DND-41 (cell line): Measurements from ENCODE around the gene PCDHGA11.
"Not testable (repeated sequence)": the region's sequence is repeated elsewhere in the genome, so short reads cannot be mapped to it uniquely, and the experiment has no call there.

Experiments used
- ATAC-seq: fragments of 200-7000 bp; cut with Tn5 transposase; 3 replicates; pipeline ENCODE4 v1.9.1; 2021; ENCODE audit warnings: low read depth; ENCODE audit not compliant: insufficient read depth
- DNase-seq: peaks from one replicate; pipeline ENCODE4 v3.0.0-alpha.2; 2020
- H2AFZ ChIP-seq: 2 replicates; pipeline ENCODE4 v1.6.0; 2012; ENCODE audit warnings: low read depth, low read length
- H3K27ac ChIP-seq: 2 replicates; pipeline ENCODE4 v1.5.1; 2012; ENCODE audit warnings: low read length, inconsistent platforms
- H3K27me3 ChIP-seq: fragments of 200-600 bp; sonication (generic); 2 replicates; pipeline ENCODE4 v1.6.0; 2012; ENCODE audit warnings: low read length, mild to moderate bottlenecking, inconsistent platforms; ENCODE audit not compliant: insufficient read depth, poor library complexity
- H3K36me3 ChIP-seq: 2 replicates; pipeline ENCODE4 v1.5.1; 2012; ENCODE audit warnings: low read length, inconsistent platforms; ENCODE audit not compliant: insufficient read depth
- H3K4me1 ChIP-seq: 2 replicates; pipeline ENCODE4 v1.5.1; 2012; ENCODE audit warnings: mild to moderate bottlenecking, low read length; ENCODE audit not compliant: insufficient read depth
- H3K4me2 ChIP-seq: 2 replicates; pipeline ENCODE4 v1.6.0; 2012; ENCODE audit warnings: mild to moderate bottlenecking, moderate library complexity, low read length, inconsistent platforms; ENCODE audit not compliant: insufficient read depth
- H3K4me3 ChIP-seq, 2 experiments: fragments of 200-600 bp in 1 of 2; shearing (Covaris generic) in 1 of 2; 2 replicates each; pipeline ENCODE4 v1.5.1; 2012 to 2016; ENCODE audit warnings: inconsistent platforms in 2 of 2, low read length in 2 of 2, mild to moderate bottlenecking in 2 of 2, low read depth in 1 of 2, moderate library complexity in 1 of 2
- H3K79me2 ChIP-seq: 2 replicates; pipeline ENCODE4 v1.6.0; 2012; ENCODE audit warnings: low read length, inconsistent platforms; ENCODE audit not compliant: insufficient read depth
- H3K9ac ChIP-seq: 2 replicates; pipeline ENCODE4 v1.6.0; 2012; ENCODE audit warnings: low read depth, mild to moderate bottlenecking, inconsistent platforms, low read length, moderate library complexity
- H3K9me3 ChIP-seq: 2 replicates; pipeline ENCODE4 v1.5.1; 2012; ENCODE audit warnings: low read length, moderate library complexity, mild to moderate bottlenecking, inconsistent platforms; ENCODE audit not compliant: insufficient read depth, severe bottlenecking
- H4K20me1 ChIP-seq: 2 replicates; pipeline ENCODE4 v1.6.0; 2012; ENCODE audit warnings: low read length; ENCODE audit not compliant: insufficient read depth
- EZH2 ChIP-seq: IDR thresholded peaks from 3 replicates; pipeline ENCODE4 v1.6.1; 2012; ENCODE audit warnings: borderline replicate concordance, low read depth, mild to moderate bottlenecking, moderate library complexity, low read length, inconsistent platforms; ENCODE audit not compliant: severe bottlenecking
- TF ChIP-seq, protein P1 (sequence below): IDR thresholded peaks from 2 replicates; pipeline ENCODE4 v1.5.1; 2012; ENCODE audit warnings: borderline replicate concordance, low read length, moderate library complexity, mild to moderate bottlenecking; ENCODE audit not compliant: poor library complexity, severe bottlenecking; ENCODE audit errors: extremely low read depth

PCDHGA11 gene

DNA sequence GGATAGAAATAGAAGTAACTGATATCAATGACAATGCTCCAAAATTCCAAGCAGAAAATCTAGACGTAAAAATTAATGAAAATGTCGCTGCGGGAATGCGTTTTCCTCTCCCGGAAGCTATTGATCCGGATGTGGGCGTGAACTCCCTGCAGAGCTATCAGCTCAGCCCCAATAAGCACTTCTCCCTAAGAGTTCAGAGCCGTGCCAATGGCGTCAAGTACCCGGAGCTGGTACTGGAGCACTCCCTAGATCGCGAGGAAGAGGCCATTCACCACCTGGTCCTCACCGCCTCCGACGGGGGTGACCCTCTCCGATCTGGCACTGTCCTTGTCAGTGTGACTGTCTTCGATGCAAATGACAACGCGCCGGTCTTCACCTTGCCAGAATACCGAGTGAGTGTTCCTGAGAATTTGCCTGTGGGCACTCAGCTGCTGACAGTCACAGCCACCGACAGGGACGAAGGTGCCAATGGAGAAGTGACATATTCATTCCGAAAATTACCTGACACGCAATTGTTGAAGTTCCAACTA lies 7.2 kb upstream of the PCDHGA11 start:
- no peaks in the 10 kb centered on the region for H3K4me1 ChIP-seq
- no peaks in the 10 kb centered on the region for H4K20me1 ChIP-seq
- ATAC-seq, result no peak
- H3K9me3 ChIP-seq, result no peaks in the 10 kb centered on the region
- no peak overlapping the region for H3K9ac ChIP-seq
- no peak overlapping the region for H3K4me2 ChIP-seq
- H2AFZ ChIP-seq, result no peak overlapping the region
- no peak overlapping the region for H3K4me3 ChIP-seq
- no peaks in the 10 kb centered on the region for H3K36me3 ChIP-seq
- no peak overlapping the region for H3K27ac ChIP-seq
- DNase-seq, result no peak
- no peaks in the 10 kb centered on the region for H3K27me3 ChIP-seq
- TF ChIP-seq EZH2, result no peak
- TF ChIP-seq, protein P1, sequence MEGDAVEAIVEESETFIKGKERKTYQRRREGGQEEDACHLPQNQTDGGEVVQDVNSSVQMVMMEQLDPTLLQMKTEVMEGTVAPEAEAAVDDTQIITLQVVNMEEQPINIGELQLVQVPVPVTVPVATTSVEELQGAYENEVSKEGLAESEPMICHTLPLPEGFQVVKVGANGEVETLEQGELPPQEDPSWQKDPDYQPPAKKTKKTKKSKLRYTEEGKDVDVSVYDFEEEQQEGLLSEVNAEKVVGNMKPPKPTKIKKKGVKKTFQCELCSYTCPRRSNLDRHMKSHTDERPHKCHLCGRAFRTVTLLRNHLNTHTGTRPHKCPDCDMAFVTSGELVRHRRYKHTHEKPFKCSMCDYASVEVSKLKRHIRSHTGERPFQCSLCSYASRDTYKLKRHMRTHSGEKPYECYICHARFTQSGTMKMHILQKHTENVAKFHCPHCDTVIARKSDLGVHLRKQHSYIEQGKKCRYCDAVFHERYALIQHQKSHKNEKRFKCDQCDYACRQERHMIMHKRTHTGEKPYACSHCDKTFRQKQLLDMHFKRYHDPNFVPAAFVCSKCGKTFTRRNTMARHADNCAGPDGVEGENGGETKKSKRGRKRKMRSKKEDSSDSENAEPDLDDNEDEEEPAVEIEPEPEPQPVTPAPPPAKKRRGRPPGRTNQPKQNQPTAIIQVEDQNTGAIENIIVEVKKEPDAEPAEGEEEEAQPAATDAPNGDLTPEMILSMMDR, result no peak
- H3K79me2 ChIP-seq, result no peaks in the 10 kb centered on the region

DNA sequence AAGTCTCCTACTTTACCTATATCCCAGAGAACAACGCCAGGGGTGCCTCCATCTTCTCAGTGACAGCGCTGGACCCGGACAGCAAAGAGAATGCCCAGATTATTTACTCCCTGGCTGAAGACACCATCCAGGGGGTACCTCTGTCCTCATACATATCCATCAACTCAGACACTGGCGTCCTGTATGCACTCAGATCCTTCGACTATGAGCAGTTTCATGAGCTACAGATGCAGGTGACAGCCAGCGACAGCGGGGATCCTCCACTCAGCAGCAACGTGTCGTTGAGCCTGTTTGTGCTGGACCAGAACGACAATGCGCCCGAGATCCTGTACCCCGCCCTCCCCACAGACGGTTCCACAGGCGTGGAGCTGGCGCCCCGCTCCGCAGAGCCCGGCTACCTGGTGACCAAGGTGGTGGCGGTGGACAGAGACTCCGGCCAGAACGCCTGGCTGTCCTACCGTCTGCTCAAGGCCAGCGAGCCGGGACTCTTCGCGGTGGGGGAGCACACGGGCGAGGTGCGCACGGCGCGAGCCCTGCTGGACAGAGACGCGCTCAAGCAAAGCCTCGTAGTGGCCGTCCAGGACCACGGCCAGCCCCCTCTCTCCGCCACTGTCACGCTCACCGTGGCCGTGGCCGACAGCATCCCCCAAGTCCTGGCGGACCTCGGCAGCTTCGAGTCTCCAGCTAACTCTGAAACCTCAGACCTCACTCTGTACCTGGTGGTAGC lies 6.1 kb upstream of the PCDHGA11 start:
- not testable (repeated sequence) for H3K4me3 ChIP-seq, H3K4me1 ChIP-seq, H4K20me1 ChIP-seq, H2AFZ ChIP-seq, ATAC-seq, H3K9me3 ChIP-seq, H3K36me3 ChIP-seq, H3K9ac ChIP-seq, H3K4me2 ChIP-seq, H3K27ac ChIP-seq, DNase-seq, H3K27me3 ChIP-seq, H3K79me2 ChIP-seq

DNA sequence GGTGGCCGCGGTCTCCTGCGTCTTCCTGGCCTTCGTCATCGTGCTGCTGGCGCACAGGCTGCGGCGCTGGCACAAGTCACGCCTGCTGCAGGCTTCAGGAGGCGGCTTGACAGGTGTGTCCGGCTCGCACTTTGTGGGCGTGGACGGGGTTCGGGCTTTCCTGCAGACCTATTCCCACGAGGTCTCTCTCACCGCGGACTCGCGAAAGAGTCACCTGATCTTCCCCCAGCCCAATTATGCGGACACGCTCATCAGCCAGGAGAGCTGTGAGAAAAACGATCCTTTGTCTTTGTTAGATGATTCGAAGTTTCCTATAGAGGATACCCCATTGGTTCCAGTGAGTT lies 5.6 kb upstream of the PCDHGA11 start:
- not testable (repeated sequence) for H3K9me3 ChIP-seq, ATAC-seq, DNase-seq, H3K27me3 ChIP-seq, H3K4me2 ChIP-seq, H2AFZ ChIP-seq, H3K4me3 ChIP-seq, H4K20me1 ChIP-seq, H3K4me1 ChIP-seq, H3K27ac ChIP-seq, H3K9ac ChIP-seq, H3K79me2 ChIP-seq, H3K36me3 ChIP-seq

DNA sequence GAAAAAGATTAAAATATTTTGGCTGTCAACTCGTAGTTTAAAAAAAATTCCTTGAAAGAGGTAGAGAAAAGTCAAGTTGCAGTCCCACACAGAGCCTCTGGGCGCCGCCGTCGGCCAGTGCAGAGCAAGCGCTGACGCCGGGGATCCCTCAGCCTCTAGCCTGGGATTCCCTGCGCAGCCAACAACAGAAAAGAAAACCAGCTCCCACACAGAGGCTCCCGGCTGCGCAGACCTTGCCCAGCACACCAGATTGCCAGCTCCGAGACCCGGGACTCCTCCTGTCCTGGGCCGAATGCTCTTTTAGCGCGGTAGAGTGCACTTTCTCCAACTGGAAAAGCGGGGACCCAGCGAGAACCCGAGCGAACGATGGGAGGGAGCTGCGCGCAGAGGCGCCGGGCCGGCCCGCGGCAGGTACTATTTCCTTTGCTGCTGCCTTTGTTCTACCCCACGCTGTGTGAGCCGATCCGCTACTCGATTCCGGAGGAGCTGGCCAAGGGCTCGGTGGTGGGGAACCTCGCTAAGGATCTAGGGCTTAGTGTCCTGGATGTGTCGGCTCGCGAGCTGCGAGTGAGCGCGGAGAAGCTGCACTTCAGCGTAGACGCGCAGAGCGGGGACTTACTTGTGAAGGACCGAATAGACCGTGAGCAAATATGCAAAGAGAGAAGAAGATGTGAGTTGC lies 3.2 kb upstream of the PCDHGA11 start, which contains the start of gene PCDHGB7:
Gene PCDHGB7, plus strand, starts transcription at position 184 of the 679 bp plus-strand sequence. Its CDS starts 183 bp downstream, at position 367.
- H3K4me1 ChIP-seq, H4K20me1 ChIP-seq, H3K27me3 ChIP-seq, H3K9me3 ChIP-seq, H3K4me2 ChIP-seq, H3K27ac ChIP-seq, H3K36me3 ChIP-seq, H2AFZ ChIP-seq, H3K4me3 ChIP-seq, H3K9ac ChIP-seq, H3K79me2 ChIP-seq: not testable (repeated sequence)
- TF ChIP-seq, protein P1, result peak; percentile 60
- ATAC-seq, result peak; percentile 78
- peak; percentile 43 for DNase-seq
